OCI-LY7 (cell line): ENCODE data around the gene CORO2B.

Experiments
- EZH2phosphoT487 ChIP-seq: fragments of 200-600 bp; sonication (generic); IDR thresholded peaks from 2 replicates; pipeline ENCODE4 v1.6.1; 2018; ENCODE audit warnings: low read depth, borderline replicate concordance, mild to moderate bottlenecking, mixed run types, antibody characterized with exemption, low read length, moderate library complexity, mixed read lengths
- TF ChIP-seq, protein P1 (sequence below): fragments of 200-600 bp; sonication (generic); conservative IDR thresholded peaks from 2 replicates; pipeline ENCODE4 v1.5.1; 2014; ENCODE audit warnings: mild to moderate bottlenecking, antibody characterized with exemption, low read length, moderate library complexity, mixed read lengths

DNA sequence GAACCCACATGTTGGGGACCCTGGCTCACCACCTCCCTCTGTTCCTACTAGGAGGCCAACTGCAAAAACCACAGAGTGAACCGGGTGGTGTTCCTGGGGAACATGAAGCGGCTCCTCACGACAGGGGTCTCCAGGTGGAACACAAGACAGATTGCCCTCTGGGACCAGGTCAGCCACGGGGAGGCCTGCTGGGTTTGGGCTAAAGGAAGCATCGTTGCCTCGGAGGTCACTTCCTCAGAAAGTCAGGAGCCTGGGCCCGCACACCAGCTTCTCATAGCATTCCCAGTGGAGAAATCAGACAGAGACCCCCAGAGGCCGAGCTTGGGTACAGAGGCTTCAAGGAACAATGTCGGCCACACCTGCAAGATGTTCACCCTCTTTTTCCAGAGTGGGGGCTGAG is 135.1 kb downstream of the CORO2B start:
- TF ChIP-seq, protein P1, sequence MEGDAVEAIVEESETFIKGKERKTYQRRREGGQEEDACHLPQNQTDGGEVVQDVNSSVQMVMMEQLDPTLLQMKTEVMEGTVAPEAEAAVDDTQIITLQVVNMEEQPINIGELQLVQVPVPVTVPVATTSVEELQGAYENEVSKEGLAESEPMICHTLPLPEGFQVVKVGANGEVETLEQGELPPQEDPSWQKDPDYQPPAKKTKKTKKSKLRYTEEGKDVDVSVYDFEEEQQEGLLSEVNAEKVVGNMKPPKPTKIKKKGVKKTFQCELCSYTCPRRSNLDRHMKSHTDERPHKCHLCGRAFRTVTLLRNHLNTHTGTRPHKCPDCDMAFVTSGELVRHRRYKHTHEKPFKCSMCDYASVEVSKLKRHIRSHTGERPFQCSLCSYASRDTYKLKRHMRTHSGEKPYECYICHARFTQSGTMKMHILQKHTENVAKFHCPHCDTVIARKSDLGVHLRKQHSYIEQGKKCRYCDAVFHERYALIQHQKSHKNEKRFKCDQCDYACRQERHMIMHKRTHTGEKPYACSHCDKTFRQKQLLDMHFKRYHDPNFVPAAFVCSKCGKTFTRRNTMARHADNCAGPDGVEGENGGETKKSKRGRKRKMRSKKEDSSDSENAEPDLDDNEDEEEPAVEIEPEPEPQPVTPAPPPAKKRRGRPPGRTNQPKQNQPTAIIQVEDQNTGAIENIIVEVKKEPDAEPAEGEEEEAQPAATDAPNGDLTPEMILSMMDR = no peak
- no peak for TF ChIP-seq EZH2phosphoT487
